Measurements from ENCODE around the gene PFAS.
A peak's percentile ranks its signal among the peaks of the same experiment; 100 is the strongest.

PFAS gene

DNA sequence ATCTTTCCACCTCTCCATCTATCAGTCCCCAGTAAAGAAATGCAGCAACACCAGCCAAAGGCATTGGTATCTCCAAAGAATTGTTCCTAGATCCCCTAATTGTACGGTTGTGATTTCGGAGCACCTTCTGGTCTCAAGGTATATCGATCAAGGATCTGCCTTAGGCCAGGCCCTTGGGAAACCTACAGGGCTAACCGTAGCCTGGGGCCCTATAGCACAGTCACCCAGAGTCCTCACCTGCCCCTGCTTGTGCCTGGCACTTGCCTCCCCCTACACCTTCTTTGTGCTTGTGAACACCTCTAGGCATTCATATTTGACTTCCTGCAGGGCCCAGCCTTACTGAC lies 21.9 kb upstream of the PFAS start:
- DNase-seq (ENCODE audit: low read depth), result no peak
- TF ChIP-seq, protein P1, sequence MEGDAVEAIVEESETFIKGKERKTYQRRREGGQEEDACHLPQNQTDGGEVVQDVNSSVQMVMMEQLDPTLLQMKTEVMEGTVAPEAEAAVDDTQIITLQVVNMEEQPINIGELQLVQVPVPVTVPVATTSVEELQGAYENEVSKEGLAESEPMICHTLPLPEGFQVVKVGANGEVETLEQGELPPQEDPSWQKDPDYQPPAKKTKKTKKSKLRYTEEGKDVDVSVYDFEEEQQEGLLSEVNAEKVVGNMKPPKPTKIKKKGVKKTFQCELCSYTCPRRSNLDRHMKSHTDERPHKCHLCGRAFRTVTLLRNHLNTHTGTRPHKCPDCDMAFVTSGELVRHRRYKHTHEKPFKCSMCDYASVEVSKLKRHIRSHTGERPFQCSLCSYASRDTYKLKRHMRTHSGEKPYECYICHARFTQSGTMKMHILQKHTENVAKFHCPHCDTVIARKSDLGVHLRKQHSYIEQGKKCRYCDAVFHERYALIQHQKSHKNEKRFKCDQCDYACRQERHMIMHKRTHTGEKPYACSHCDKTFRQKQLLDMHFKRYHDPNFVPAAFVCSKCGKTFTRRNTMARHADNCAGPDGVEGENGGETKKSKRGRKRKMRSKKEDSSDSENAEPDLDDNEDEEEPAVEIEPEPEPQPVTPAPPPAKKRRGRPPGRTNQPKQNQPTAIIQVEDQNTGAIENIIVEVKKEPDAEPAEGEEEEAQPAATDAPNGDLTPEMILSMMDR (conservative IDR thresholded peaks at IDR 0.05; ENCODE audit: control insufficient read depth, insufficient read depth, low read depth, low read length), result no peak
- H3K4me3 ChIP-seq (ENCODE audit: control insufficient read depth, low read depth, low read length), result peak overlapping the region; percentile 8

DNA sequence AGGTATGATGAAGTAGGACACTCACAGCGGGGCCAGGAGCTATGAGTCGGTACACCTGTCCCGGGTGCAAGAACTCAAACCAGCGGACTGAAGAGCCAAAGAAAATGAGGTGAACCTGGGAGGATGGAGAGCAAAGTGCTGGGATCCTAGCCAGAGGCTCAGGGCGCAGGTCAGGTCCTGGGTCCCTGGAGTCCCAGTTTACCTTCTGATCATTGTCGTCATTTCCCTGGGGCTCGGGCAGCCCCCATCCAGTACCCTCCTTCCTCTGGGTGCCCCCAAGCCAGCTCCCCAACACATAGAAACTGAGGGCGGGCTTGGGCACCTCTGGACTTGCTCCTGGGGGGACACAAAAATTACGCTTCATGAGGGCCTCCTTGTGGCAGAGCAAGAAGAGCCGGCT lies 17.4 kb upstream of the PFAS start:
- H3K4me3 ChIP-seq (ENCODE audit: control insufficient read depth, low read depth, low read length), result no peak overlapping the region
- TF ChIP-seq, protein P1 (conservative IDR thresholded peaks at IDR 0.05; ENCODE audit: control insufficient read depth, insufficient read depth, low read depth, low read length), result no peak
- no peak for DNase-seq (ENCODE audit: low read depth)

DNA sequence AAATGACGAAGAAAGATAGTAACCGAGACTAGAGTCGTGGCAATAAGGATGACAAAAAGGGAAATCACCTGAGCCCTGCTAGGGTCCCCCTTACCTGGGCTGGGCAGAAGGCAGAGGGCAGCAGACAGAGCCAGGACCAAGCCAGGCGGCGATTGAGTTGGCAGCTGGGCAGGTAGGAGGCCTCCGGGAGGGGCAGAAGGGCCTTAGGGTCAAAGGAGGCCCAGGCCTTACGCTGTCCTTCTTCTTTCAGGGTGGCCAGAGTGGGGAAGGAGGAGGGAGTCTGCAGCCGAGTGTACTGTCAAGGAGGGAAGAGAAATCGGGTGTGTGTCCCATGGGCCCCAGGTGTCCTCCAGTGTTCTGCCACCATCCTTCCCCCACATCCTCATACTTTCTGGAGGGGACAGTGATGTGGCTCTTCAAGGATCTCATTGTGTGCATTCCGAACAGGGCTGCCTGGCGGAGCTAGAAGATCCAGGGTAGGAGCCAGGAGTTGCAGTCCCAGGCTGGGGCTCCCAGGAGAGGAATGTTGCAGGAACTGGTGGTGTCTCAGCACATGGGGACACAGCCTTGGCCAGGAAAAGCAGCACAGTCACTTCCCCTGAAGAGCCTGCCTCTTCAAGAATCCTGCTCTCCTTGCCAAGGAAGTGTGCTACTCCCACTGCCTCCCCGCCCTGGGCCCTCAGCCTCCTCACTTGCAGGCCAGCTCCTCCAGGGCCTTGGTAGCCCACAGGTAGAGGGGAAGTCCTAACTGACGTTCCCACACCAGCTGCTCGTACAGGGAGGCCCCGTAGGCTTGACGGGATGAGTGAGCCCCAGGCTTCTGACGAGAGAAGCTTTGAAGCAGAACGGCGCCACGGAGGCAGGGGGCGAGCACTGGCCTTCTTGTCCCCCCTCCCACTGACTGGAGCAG lies 14.5 kb upstream of the PFAS start:
- no peak overlapping the region for H3K4me3 ChIP-seq (ENCODE audit: control insufficient read depth, low read depth, low read length)
- DNase-seq (ENCODE audit: low read depth), result no peak

DNA sequence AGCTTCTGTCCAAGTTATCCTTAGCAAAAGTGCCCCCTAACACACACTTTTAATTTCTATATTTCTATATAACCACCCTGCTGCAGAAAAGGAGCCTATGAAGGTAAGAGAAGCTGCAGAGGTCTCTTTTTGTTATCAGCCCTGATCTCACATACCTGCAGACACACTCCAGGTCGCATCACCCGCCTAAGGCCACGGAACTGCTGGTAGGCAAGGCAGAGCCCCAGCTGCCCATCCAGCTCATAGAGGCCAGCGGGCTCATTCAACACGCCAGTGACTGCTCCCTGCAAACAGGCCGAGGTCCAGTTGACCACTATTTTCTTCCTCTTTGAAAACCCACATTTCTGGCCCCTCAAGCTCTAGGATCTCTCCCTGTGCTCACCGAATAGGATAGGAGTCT lies 13.4 kb upstream of the PFAS start:
- no peak for DNase-seq (ENCODE audit: low read depth)
- TF ChIP-seq, protein P1 (conservative IDR thresholded peaks at IDR 0.05; ENCODE audit: control insufficient read depth, insufficient read depth, low read depth, low read length), result no peak

More for the DNA sequence above, 14.5 kb upstream of the PFAS start:
- TF ChIP-seq, protein P1 (conservative IDR thresholded peaks at IDR 0.05; ENCODE audit: control insufficient read depth, insufficient read depth, low read depth, low read length), result no peak

DNA sequence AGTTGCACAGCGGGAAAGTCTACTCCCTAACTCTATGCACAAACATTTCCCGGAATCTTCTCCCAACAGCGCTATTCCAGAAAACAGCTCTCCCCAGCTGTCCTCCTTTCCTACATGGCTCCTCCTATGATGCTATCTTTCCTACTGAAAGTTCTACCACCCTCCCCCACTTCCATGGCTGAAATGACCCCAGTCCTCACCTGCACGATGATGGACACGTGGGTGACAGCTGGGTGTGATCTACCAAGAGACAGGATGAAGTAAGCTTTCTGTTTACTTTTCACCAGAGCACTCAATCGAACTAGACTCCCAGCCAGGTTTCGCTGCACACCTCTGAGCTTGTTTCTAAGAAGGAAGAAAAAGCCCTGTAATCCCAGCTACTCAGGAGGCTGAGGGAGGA lies 11.9 kb upstream of the PFAS start:
- no peak for DNase-seq (ENCODE audit: low read depth)
- H3K4me3 ChIP-seq (ENCODE audit: control insufficient read depth, low read depth, low read length), result no peak overlapping the region
- TF ChIP-seq, protein P1 (conservative IDR thresholded peaks at IDR 0.05; ENCODE audit: control insufficient read depth, insufficient read depth, low read depth, low read length), result no peak

More for the DNA sequence above, 13.4 kb upstream of the PFAS start:
- no peak overlapping the region for H3K4me3 ChIP-seq (ENCODE audit: control insufficient read depth, low read depth, low read length)

DNA sequence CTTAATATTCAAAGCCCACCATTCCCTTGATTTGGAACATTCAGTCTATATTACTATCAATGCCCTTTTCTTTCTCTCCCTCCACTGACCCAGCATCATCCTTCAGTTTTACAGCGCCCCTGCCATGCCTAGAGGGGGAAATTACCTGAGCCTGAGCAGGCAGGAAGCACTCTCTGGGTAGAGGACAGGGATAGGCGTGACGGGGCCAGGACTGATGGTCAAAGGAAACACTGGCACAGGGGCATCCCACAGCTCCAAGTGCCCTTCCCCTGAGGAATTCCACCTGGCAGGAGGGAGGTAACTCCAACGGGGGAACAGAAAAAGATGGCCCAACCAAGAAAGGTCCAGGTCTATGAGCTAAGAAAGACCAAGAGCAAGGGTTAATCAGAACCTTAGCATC lies 11.2 kb upstream of the PFAS start:
- no peak for DNase-seq (ENCODE audit: low read depth)
- TF ChIP-seq, protein P1 (conservative IDR thresholded peaks at IDR 0.05; ENCODE audit: control insufficient read depth, insufficient read depth, low read depth, low read length), result no peak
- no peak overlapping the region for H3K4me3 ChIP-seq (ENCODE audit: control insufficient read depth, low read depth, low read length)
